Stimulated activated CD8-positive, alpha-beta memory T cell treated with anti-CD3 and anti-CD28 coated beads, Interleukin-7, amount 100 ng/mL, for 1 hour (primary cell): Measurements from ENCODE around the gene GOLGA6L7.
"Not testable (repeated sequence)": the region's sequence is repeated elsewhere in the genome, so short reads cannot be mapped to it uniquely, and the experiment has no call there.

Experiments used
- DNase-seq, 2 donors: peaks; one replicate each; pipeline ENCODE4 v3.0.0-alpha.2; 2020; ENCODE audit warnings: low read depth in 2 of 2

The GOLGA6L7 gene

DNA sequence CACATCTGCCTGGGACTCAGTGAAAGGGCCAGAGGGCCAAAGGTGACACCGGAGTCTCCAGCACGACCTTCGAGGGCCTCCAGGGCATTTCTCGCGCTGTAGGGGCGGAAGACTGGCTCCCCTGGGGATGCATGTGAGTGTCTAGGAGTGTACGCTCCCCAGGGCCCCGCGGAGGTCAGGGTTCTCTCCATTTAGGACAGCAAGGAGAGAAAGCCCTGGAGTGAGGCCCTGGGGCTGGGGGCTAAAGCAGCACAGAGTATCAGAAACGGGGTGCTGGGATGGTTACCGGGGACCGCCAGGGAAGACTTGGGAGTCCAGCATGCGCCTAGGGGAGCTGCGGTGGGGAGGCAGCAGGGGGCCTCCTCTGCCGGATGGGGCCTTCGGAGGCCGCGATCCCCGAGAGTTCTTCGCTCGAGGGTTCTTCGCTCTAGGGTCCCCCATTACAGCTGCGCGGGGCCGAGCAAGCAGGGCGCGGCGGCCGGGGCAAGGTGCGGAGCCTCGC is 36.7 kb upstream of the GOLGA6L7 start:
- no peak for DNase-seq

DNA sequence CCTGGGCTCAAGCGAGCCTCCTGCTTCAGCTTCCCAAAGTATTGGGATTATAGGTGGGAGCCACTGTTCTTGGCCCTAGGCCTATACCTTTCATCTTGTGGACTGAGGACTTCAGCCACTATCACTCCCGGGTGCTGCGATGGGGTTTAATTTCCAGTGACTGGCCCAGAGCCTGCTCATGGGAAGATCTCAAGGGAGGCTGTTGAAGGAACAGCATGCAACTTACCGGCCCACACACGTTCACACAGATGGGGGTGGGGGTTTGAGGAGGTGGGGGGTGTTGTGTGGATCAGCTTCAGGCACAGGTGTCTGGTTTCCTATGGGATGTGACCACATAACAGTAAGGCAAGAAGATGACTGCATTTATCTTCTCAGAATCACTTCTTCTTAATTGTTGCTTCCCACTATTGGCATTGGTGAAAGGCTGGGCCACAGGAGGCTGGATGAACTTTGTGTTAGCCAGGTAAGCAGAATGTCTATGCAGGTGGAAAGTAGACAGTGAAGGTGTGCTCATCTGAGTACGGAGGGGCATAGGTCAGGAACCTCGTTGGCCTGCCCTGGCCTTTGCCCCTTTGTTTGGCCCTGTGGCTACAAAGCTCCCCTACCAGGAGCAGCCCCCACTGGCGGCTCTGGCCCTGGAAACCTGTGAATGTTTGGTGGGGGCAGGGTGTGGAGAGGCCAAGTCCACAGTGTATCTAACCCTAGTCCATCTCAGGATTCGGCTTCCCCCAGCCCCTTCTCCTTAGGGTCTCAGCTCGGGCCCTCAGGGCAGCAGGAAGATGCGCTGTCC is 35.9 kb upstream of the GOLGA6L7 start:
- DNase-seq, result no peak

DNA sequence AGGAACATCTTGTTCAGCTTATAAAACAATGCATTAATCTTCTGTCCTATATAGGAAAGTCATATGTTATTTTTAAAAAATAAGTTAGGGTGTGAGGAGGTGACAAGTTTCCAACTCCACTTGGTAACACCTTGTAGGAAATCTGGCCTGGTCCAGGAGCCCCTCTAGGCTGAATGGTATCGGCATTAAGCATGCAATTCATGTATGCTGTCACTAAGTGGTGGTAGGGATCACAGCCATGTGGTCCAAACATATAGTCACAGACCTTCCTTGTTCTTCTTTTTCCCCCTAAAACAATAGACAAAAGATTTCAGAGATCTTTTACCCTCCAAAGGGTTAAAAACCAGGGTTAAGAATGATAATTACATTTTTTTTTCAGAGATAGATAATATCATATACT is 33.2 kb upstream of the GOLGA6L7 start:
- no peak for DNase-seq

- no peak for DNase-seq
Measured at GRCh38 chr15:28881170-28881569, 32.7 kb upstream of the GOLGA6L7 start.

DNA sequence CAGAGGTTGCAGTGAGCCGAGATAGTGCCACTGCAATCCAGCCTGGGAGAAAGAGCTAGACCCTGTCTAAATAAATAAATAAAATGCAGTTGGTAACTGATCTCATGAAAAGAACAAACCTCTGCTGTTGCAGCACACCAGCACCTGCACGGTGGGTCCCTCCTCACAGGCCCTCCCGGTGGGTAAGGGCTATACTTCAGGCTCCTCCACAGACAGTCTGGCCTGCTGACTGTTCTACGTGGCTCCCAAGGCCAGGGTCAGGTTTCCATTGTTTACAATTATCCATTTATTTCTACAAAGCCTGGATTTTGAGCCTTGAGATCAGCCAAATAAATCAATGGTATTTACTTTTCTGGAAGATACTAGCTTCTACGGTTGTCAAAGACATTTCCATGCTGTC is 32.2 kb upstream of the GOLGA6L7 start:
- no peak for DNase-seq

GRCh38 chr15:28879551-28879950 is 31.1 kb upstream of the GOLGA6L7 start:
- DNase-seq, result no peak

- DNase-seq, result no peak
Measured at GRCh38 chr15:28878209-28878608, 29.8 kb upstream of the GOLGA6L7 start.

GRCh38 chr15:28876845-28877185 is 28.4 kb upstream of the GOLGA6L7 start:
- no peak for DNase-seq

GRCh38 chr15:28876131-28876844 is 27.8 kb upstream of the GOLGA6L7 start:
- DNase-seq, result no peak

GRCh38 chr15:28875461-28876000 is 27.1 kb upstream of the GOLGA6L7 start:
- DNase-seq, result no peak

- DNase-seq, result no peak
Measured at GRCh38 chr15:28873585-28874190, 25.2 kb upstream of the GOLGA6L7 start.

DNA sequence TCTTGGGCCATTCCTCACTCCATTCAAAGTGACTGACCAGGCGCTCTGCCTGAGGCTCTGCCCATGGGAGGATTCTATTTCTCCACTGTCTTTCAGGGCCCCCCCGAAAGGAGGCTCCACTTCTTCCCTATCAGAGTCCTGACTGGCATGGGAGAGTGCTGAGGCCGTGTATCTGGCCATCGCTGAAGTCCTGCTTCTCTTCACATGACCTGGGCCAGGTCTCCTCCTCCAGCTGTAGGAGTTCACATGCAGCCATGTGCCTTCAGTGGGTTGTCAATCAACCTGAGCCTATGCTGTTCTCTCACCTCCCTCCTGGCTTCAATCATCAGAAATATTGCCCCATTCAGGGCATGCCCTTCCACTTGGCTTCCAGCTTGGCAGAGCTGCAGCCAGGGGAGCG is 24.6 kb upstream of the GOLGA6L7 start:
- DNase-seq, result no peak

DNA sequence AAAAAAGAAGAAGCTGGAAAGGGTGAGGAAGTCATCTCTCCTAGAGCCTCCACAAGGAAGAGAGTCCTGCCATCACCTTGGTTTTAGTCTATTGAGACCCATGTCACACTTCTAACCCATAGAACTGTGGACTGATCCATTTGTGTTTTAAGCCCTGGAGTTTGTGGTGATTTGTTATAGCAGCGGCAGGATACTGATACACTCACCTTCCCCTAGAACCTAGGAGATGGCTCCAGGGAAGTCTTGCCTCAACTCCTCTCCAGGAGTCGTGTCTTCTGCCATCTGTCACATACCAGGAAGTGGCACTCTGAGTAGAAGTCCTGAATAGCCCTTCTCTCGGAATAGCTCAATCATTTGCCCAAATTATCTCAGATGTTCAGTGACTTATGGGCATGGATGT is 22.7 kb upstream of the GOLGA6L7 start:
- no peak for DNase-seq

GRCh38 chr15:28868744-28869345 is 20.4 kb upstream of the GOLGA6L7 start:
- no peak for DNase-seq

- not testable (repeated sequence) for DNase-seq
Measured at GRCh38 chr15:28861589-28862293, 13.3 kb upstream of the GOLGA6L7 start.

- DNase-seq, result no peak
Measured at GRCh38 chr15:28861031-28861534, 12.6 kb upstream of the GOLGA6L7 start.

GRCh38 chr15:28854578-28854977 is 6.1 kb upstream of the GOLGA6L7 start:
- DNase-seq, result not testable (repeated sequence)

DNA sequence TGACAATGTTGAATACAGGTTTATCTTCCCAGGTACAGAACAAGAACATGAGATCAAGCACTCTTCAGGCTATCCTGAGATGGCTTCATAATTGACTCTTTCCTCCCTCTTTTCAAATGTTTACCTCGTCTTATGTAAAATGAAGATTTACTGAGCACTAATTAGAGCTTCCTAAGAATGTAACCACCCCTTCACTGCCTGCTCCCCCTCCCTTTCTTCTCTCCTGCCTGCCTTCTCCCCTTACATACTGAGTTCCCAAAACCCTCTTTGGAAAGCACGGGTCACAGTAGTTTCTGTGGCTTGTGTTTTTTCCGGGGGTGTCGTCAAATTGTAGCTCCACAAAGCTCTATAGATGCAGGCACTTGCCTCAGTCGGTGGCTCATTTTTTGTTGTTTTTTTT is 5.2 kb upstream of the GOLGA6L7 start:
- not testable (repeated sequence) for DNase-seq

- not testable (repeated sequence) for DNase-seq
Measured at GRCh38 chr15:28849766-28850165, 1.3 kb upstream of the GOLGA6L7 start.

DNA sequence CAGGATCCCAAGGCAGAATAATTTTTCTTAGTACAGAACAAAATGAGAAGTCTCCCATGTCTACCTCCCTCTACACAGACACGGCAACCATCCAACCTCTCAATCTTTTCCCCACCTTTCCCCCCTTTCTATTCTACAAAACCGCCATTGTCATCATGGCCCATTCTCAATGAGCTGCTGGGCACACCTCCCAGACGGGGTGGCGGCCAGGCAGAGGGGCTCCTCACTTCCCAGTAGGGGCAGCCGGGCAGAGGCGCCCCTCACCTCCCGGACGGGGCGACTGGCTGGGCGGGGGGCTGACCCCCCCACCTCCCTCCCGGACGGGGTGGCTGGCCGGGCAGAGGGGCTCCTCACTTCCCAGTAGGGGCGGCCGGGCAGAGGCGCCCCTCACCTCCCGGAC is 827 bp upstream of the GOLGA6L7 start:
- not testable (repeated sequence) for DNase-seq

- DNase-seq, result not testable (repeated sequence)
Measured at GRCh38 chr15:28847959-28848358, 485 bp downstream of the GOLGA6L7 start.
